Measurements from ENCODE around the gene MARK1.

Gene MARK1

DNA sequence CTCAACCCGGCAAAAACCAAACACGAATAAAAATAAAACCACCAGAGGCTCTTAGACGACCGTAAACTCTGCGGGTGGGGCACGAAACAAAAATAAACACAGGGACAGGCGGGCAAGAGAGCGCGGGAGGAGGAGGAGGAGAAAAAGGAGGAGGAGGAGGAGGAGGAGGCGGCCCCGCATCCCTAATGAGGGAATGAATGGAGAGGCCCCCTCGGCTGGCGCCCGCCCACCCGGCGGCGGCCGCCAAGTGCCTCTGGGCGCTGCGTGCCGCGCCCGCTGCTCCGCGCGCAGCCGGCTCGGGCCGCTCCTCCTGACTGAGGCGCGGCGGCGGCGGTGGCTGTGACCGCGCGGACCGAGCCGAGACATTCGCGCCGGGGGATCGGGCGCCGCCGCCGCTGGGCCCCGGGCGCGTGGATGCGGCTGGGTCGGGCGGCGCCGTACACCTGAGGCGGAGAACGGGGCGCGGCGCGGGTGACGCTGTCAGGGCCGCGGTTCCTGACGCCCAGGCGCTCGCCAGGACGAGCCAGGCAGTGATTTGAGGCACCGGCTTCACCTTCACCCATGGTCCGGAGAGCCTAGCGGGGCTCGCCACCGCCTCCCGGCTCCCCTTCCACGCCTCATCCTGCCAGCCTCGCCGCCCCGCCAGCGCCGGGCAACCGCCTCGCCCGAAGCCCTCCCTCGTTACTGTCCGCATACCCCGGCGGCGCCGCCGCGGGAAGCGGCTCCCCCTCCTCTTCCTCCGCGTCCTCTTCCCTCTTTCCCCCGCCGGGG lies at the start of gene MARK1:
Gene MARK1, plus strand, starts transcription at position 229 of the 771 bp plus-strand sequence. CDS start 687 bp downstream, outside the sequence.
- DNase-seq (ENCODE audit: low spot score) = peak; percentile 73

GRCh38 chr1:220483700-220484099 lies 44.2 kb upstream of the MARK1 start:
- DNase-seq (ENCODE audit: low spot score) = no peak

GRCh38 chr1:220484135-220484534 lies 43.8 kb upstream of the MARK1 start:
- no peak for DNase-seq (ENCODE audit: low spot score)

- DNase-seq (ENCODE audit: low spot score) = no peak
Observed at GRCh38 chr1:220485131-220485530, 42.8 kb upstream of the MARK1 start.

DNA sequence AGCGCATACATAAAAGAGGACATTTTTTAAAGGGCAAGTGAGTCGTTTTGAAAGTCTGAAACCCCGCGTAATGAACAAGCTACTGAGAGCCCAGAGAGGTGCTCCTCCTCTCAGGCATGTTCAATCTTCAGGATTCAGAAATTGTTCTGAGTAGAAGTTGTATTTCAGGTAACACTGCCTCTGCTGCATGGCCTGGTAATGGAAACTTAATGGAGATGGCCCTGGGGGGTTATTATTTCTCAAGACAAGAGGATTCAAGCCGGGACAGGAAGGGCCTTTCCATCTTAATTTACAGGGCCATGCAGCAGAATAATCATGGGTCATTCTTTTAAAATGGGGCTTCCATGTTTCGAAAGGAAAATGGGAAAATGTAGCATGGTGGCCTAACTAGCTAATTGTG lies 42.1 kb upstream of the MARK1 start:
- no peak for DNase-seq (ENCODE audit: low spot score)

GRCh38 chr1:220487297-220487820 lies 40.6 kb upstream of the MARK1 start:
- peak; percentile 9 for DNase-seq (ENCODE audit: low spot score)

DNA sequence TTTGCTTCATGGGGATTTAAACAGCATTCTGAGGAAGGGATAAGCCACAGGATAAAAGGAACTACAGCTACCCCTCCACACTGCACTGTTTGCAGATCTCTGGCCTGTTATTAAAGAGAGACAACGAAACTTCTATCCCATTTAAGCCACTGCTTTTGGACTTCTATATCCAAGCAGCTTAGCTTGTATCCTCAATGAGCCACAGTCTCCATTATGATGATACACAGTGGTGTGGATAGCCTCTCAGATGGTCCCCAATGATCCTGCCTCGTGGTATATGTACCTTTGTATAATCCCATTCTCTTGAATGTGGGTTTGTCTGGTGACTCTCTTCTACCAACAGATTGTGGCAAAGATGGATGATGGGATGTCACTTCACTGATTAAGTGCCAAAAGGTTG lies 36.0 kb upstream of the MARK1 start:
- DNase-seq (ENCODE audit: low spot score) = no peak

DNA sequence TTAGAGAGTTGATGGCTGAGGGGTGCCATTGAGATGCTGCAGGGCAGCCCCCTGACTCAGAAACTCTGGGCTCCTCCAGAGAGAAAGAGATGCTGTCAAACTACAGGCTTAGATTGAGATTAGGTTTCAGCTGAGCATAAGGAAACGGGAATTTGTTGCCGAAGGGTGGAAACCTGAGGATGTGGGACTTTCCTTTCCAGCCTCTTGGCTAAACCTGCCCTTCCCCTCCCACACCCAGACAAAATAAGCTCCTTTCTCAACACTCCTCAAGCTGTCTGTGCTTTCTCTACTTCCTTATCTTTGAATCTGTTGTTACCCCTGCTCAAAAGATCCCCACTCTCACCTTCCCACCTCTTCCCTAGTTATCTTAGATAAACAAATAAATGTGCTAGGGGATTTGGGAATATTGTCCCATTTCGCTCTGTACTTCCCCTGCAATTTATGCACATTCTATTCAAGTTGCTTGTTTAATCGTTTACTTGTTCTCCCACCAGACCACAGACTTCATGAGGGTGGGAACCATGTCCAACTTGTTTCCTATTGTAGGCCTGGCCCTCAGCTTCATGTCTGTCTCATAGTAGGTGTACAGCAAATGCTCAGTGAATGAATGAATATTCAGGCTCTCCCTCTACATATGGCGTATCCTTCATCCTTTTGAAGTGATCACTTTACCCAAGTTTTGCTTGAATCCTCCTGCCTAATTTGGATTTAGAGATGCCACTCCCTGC lies 30.6 kb upstream of the MARK1 start:
- no peak for DNase-seq (ENCODE audit: low spot score)

DNA sequence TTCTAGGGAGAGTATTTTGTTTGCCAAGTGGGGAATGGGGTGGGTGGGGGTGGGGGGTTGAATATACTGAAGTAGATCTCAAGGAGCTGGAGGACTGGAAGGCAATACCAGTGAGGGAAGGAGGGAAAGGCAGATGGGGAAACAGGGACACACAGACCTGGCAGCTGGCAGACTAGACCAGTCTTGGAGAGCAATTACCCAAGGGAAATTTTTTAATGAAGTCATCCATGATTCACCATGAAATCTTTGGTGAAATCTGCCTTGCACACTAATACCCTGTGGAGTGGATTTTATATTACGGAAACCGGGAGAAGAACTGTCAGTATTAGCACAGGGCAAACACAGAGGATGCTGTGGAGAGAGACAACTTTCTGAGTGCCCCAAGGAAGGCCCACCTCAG lies 29.7 kb upstream of the MARK1 start:
- no peak for DNase-seq (ENCODE audit: low spot score)

GRCh38 chr1:220500372-220500771 lies 27.6 kb upstream of the MARK1 start:
- no peak for DNase-seq (ENCODE audit: low spot score)

- no peak for DNase-seq (ENCODE audit: low spot score)
Observed at GRCh38 chr1:220504329-220504728, 23.6 kb upstream of the MARK1 start.

- no peak for DNase-seq (ENCODE audit: low spot score)
Observed at GRCh38 chr1:220507085-220507484, 20.9 kb upstream of the MARK1 start.

DNA sequence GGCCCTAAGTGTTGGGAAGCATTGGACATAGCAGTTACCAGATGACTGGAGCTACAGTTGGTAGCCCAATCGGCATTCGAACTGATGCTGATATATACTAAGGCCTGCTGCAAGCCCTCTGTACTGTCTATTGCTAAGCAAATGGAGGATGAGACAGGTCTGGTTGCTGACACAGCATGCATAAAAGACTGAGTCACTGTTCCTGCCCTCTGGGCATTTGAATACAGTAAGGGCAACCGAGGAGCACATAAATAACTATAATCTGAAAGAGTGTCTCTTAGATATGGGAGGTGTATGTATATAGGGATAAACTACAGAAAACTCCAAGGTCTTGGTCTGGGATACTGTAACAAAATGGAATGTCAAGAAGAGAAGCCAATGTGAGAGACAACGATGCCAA lies 16.8 kb upstream of the MARK1 start:
- no peak for DNase-seq (ENCODE audit: low spot score)

DNA sequence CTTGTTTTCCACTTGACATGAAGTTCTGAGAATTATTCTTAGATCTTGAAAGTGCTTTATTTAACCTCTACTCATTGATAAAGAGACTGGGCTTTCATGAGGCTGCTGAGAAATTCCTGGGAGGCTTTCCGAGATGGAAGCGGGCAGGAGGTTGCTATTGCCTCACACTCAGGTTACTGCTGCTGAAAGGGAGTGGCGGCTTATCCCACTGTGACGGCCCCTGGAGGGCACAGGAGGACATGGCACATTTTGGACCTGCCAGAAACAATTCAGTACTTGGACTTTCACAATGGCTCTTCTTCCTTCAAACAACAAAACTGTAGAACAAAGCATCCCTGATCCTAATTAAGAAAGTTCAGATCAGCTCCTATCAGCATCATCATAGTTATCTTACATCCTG lies 16.2 kb upstream of the MARK1 start:
- no peak for DNase-seq (ENCODE audit: low spot score)

DNA sequence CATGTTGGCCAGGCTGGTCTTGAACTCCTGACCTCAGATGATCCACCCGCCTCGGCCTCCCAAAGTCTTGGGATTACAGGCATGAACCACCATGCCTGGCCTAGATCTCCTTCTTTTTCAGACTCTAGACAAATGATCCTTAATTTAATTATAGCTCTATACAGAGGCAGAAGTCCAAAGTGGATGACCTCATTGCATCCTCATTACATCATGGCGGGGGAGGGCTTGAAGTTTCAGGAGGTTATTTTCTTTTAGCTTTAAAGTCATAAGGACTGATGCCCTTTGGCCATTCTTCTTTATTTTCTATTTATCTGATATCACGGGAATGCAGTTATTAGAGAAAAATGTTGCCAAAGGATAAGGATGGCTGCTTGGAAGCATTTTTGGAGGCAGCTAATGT lies 14.1 kb upstream of the MARK1 start:
- DNase-seq (ENCODE audit: low spot score) = no peak

GRCh38 chr1:220514256-220514655 lies 13.7 kb upstream of the MARK1 start:
- DNase-seq (ENCODE audit: low spot score) = no peak

- DNase-seq (ENCODE audit: low spot score) = no peak
Observed at GRCh38 chr1:220516014-220516721, 11.8 kb upstream of the MARK1 start.

DNA sequence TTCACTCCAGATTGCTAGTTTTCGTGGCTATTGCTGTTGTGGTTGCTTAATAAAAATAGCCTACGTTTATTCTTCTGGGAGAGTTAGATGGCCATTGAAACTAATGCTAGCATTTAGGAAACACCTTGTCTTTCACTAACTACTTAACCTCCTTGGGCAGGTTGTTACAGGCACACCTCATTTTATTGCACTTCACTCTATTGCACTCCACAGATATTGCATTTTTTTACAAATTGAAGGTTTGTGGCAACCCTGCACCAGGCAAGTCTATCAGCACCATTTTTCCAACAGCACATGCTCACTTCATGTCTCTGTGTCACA lies 11.3 kb upstream of the MARK1 start:
- no peak for DNase-seq (ENCODE audit: low spot score)

DNA sequence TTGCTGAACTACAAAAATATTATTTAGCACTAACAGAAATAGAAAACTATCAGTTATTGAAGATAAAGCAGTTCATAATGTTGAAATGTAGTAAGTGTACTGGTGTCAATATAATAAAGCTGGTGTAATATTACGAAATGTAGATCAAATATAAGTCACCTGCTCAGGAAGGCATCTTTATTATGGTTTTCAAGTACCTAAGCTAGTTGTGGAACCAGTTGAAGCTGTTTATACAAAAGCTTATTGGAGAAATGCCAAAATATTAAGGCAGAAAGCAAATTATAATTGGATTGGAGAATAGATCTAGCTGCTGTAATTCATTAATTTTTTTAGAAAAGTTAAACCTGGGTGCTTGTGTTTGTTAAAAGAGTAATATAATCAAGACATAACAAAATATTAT lies 6.2 kb upstream of the MARK1 start:
- DNase-seq (ENCODE audit: low spot score) = no peak

GRCh38 chr1:220526294-220526693 lies 1.6 kb upstream of the MARK1 start:
- DNase-seq (ENCODE audit: low spot score) = no peak

DNA sequence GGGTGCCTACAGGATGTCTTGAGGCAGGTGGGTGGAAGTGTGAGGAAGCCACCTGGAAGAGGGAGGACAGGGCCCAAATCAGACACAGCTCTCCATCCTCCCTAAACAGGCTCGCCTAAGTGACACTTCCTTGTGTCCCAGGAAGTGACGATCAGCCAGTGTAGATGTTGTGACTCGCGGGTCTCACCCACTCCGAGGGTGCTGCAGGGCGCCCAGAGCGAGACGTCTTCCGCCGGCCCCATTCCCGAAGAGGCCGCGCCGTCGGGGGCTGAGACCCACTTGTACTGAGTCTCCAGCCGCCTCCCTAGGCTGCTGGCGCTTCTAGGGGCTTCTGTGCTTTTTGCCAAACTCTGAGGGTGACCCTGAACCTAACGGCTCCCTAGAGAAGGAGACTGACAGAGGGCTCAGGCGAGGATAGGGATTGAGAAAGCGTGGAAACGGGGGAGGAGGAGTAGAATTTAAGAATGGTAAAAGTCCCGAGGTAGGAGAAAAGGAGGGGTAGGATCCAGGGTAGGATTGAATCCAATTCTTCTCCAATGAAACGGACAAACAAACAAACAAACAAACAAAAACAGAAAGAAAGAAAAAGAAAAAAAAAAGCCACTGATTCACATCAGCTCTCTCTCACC lies 543 bp upstream of the MARK1 start:
- peak; percentile 82 for DNase-seq (ENCODE audit: low spot score)
